CD4-positive, alpha-beta T cell (primary cell): Measurements from ENCODE around the gene PCCA. TPM values are rescaled to one million over a fixed set of nuclear protein-coding genes. Genes with fewer than 3 reads are reported as not detected.

Experiments
- ATAC-seq: fragments of 200-7000 bp; cut with Tn5 transposase; one replicate; pipeline ENCODE4 v1.10.0; 2022; ENCODE audit warnings: mild to moderate bottlenecking; ENCODE audit not compliant: poor library complexity
- CTCF ChIA-PET: fragments of 350-600 bp; sonication (Branson Sonifier 250); formaldehyde crosslinking; loops from one replicate; lab custom pipeline; 2021; ENCODE audit warnings: antibody characterized with exemption, inconsistent platforms; lab: Charles Lee
- POLR2A ChIA-PET: fragments of 350-600 bp; sonication (Branson Sonifier 250); formaldehyde crosslinking; loops from one replicate; lab custom pipeline; 2021; ENCODE audit warnings: antibody characterized with exemption, inconsistent platforms; lab: Charles Lee
- DNase-seq, 14 experiments: peaks; one replicate each; pipeline ENCODE4 v3.0.0-alpha.2; 2013 to 2020; ENCODE audit warnings: mixed read lengths in 2 of 14
- H3K27ac ChIP-seq, 2 donors: one replicate each; pipeline versions ENCODE4 v1.5.1 to v1.7.0; 2013; ENCODE audit warnings: low read length in 2 of 2, low read depth in 1 of 2, mild to moderate bottlenecking in 1 of 2
- H3K27me3 ChIP-seq, 2 experiments: 1 replicate in 1 of 2; 2 replicates in 1 of 2; pipeline versions ENCODE4 v1.6.1 to v1.7.0; 2013; ENCODE audit warnings: low read length in 2 of 2, control low read depth in 1 of 2, mild to moderate bottlenecking in 1 of 2, moderate library complexity in 1 of 2; ENCODE audit not compliant: insufficient read depth in 2 of 2, control insufficient read depth in 1 of 2
- H3K36me3 ChIP-seq: one replicate; pipeline ENCODE4 v1.6.1; 2013; ENCODE audit warnings: low read length, control low read depth; ENCODE audit not compliant: insufficient read depth
- H3K4me1 ChIP-seq: one replicate; pipeline ENCODE4 v1.6.1; 2013; ENCODE audit warnings: low read length, control low read depth; ENCODE audit not compliant: insufficient read depth
- H3K4me3 ChIP-seq: one replicate; pipeline ENCODE4 v1.5.1; 2013; ENCODE audit warnings: mild to moderate bottlenecking, low read length, moderate library complexity
- H3K9me3 ChIP-seq, 2 experiments: 1 replicate in 1 of 2; 2 replicates in 1 of 2; pipeline versions ENCODE4 v1.6.1 to v1.7.0; 2013; ENCODE audit warnings: low read length in 2 of 2, mild to moderate bottlenecking in 2 of 2, control low read depth in 1 of 2, moderate library complexity in 1 of 2; ENCODE audit not compliant: control insufficient read depth in 1 of 2, insufficient read depth in 1 of 2
- H3K27ac Mint-ChIP-seq: one replicate; pipeline ENCODE4 v1.8.0; 2020; ENCODE audit warnings: mixed read lengths
- H3K27me3 Mint-ChIP-seq: one replicate; pipeline ENCODE4 v1.8.0; 2021; ENCODE audit warnings: mixed read lengths
- H3K36me3 Mint-ChIP-seq: one replicate; pipeline ENCODE4 v1.8.0; 2021; ENCODE audit warnings: low read depth, mixed read lengths
- H3K4me1 Mint-ChIP-seq: one replicate; pipeline ENCODE4 v1.8.0; 2021; ENCODE audit warnings: low read depth, mixed read lengths
- H3K4me3 Mint-ChIP-seq: one replicate; pipeline ENCODE4 v1.8.0; 2020; ENCODE audit warnings: mild to moderate bottlenecking, mixed read lengths
- H3K9me3 Mint-ChIP-seq: one replicate; pipeline ENCODE4 v1.8.0; 2020; ENCODE audit warnings: mixed read lengths
- CTCF ChIP-seq: fragments of 200-600 bp; IDR thresholded peaks from one replicate; pipeline ENCODE4 v1.8.0; 2022; ENCODE audit warnings: antibody characterized with exemption, mild to moderate bottlenecking
- intact Hi-C, 2 experiments: fragments of 100-400 bp; cut with DNase I in 1 of 2; cut with micrococcal nuclease in 1 of 2; formaldehyde crosslinking; loops; one replicate each; pipeline versions ENCODE4 v1.15.1 to v1.9.0; 2023 to 2025; cut with DNase I, micrococcal nuclease
- total RNA-seq, 174 experiments: library from RNA in 2 of 174; stranded (reverse) in 2 of 174; gene quantifications; one replicate each; pipeline ENCODE4 v1.2.3 and lab custom pipeline; 2021 to 2026

PCCA gene
- total RNA-seq, 2 experiments from 2014 or later: 4.7 to 5.2 TPM

GRCh38 chr13:100304229-100304628 lies 215.3 kb downstream of the PCCA start:
- Histone ChIP-seq H3K27ac (no peak overlapping the region), H3K4me1 (no peaks in the 10 kb centered on the region), H3K27me3 (no peaks in the 10 kb centered on the region), H3K4me3 (no peak overlapping the region), H3K9me3 (no peaks in the 10 kb centered on the region), H3K36me3 (no peaks in the 10 kb centered on the region)
- TF ChIP-seq CTCF: no peak
- H3K27ac Mint-ChIP-seq: no peak overlapping the region
- POLR2A ChIA-PET: no interaction called here
- H3K27me3 Mint-ChIP-seq: no peaks in the 10 kb centered on the region
- intact Hi-C loops: no loop called here
- peaks cover 1% of the 10 kb centered on the region for H3K36me3 Mint-ChIP-seq
- no peak for DNase-seq
- CTCF ChIA-PET: no interaction called here
- H3K9me3 Mint-ChIP-seq: no peaks in the 10 kb centered on the region
- no peaks in the 10 kb centered on the region for H3K4me1 Mint-ChIP-seq
- no peak for ATAC-seq
- H3K4me3 Mint-ChIP-seq: no peak overlapping the region

GRCh38 chr13:100305398-100305797 lies 216.5 kb downstream of the PCCA start:
- Mint-ChIP-seq H3K9me3 (no peaks in the 10 kb centered on the region), H3K36me3 (peaks cover 13% of the 10 kb centered on the region), H3K27ac (no peak overlapping the region), H3K4me3 (no peak overlapping the region), H3K4me1 (no peaks in the 10 kb centered on the region), H3K27me3 (no peaks in the 10 kb centered on the region)
- no peak for TF ChIP-seq CTCF
- H3K36me3 ChIP-seq: no peaks in the 10 kb centered on the region
- no peak overlapping the region for H3K4me3 ChIP-seq
- DNase-seq (no peak), ATAC-seq (no peak)
- ChIA-PET CTCF (no interaction called here), POLR2A (no interaction called here)
- no peaks in the 10 kb centered on the region for H3K4me1 ChIP-seq
- H3K9me3 ChIP-seq: no peaks in the 10 kb centered on the region
- no peak overlapping the region for H3K27ac ChIP-seq
- intact Hi-C loops: no loop called here
- no peaks in the 10 kb centered on the region for H3K27me3 ChIP-seq

- CTCF ChIA-PET: interaction anchor here (0.5 kb wide), 1 partner anchor 59 kb away, joined by 4 read pairs; no protein-coding TSS in a partner anchor
- intact Hi-C loops: no loop called here
Measured at GRCh38 chr13:100306030-100306429, 217.1 kb downstream of the PCCA start.

More at GRCh38 chr13:100306030-100306429, 217.1 kb downstream of the PCCA start:
- Histone ChIP-seq H3K27me3 (no peaks in the 10 kb centered on the region), H3K4me1 (no peaks in the 10 kb centered on the region), H3K4me3 (no peak overlapping the region), H3K27ac (no peak overlapping the region), H3K36me3 (no peaks in the 10 kb centered on the region), H3K9me3 (no peaks in the 10 kb centered on the region)
- Mint-ChIP-seq H3K9me3 (no peaks in the 10 kb centered on the region), H3K27me3 (no peaks in the 10 kb centered on the region), H3K4me1 (no peaks in the 10 kb centered on the region), H3K27ac (no peak overlapping the region), H3K4me3 (no peak overlapping the region), H3K36me3 (peaks cover 17% of the 10 kb centered on the region)
- ATAC-seq (no peak), DNase-seq (no peak)
- POLR2A ChIA-PET: no interaction called here
- no peak for TF ChIP-seq CTCF
